ENCODE data around the gene PRKG1.

DNA sequence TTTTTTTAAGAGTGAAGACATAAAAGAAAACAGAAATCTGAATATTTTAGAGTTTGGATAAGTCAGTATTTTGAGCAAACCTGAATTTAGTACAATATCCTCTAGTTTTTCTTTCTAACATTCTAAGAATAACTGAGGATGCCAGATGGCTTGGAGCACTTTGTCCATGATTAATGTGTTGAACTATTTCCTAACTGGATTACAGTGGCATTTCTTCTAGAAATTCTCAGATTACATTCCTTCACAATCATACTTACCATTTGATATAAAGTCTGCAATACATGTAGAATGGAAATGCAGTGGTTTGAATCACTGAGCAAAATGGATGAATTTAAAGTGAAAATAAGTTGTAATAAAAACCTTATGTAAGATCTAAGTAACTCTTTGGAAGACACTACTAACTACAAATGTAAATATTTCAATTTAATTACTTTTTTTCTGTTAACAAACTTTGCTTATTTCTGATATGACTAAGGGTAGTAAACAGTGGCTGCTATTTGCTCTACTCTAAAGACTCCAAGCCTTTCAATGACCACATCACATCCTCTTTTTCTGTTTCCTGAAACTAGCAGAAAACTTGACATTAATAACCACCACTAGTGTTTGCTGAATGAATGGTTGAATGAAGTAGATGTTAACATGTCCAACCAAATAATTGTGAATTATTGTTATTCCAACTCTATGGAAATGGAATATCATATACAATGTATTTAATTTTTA lies 102.8 kb downstream of the PRKG1 start:
- TF ChIP-seq, protein P1, sequence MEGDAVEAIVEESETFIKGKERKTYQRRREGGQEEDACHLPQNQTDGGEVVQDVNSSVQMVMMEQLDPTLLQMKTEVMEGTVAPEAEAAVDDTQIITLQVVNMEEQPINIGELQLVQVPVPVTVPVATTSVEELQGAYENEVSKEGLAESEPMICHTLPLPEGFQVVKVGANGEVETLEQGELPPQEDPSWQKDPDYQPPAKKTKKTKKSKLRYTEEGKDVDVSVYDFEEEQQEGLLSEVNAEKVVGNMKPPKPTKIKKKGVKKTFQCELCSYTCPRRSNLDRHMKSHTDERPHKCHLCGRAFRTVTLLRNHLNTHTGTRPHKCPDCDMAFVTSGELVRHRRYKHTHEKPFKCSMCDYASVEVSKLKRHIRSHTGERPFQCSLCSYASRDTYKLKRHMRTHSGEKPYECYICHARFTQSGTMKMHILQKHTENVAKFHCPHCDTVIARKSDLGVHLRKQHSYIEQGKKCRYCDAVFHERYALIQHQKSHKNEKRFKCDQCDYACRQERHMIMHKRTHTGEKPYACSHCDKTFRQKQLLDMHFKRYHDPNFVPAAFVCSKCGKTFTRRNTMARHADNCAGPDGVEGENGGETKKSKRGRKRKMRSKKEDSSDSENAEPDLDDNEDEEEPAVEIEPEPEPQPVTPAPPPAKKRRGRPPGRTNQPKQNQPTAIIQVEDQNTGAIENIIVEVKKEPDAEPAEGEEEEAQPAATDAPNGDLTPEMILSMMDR (IDR thresholded peaks at IDR 0.05): no peak
- no peak for TF ChIP-seq ZFX (IDR thresholded peaks at IDR 0.05; ENCODE audit: borderline replicate concordance)
